ENCODE measurements around the gene ZWILCH. TPM values are rescaled to one million over a fixed set of nuclear protein-coding genes. Genes with fewer than 3 reads are reported as not detected.

ZWILCH gene
- total and polyA plus RNA-seq, 2 of the 4 experiments (the other 2 are of a cell fraction): 10.5 to 22.2 TPM

- Histone ChIP-seq H2AK5ac (ENCODE audit: low read depth, low read length) (no peak overlapping the region), H3K27me3 (ENCODE audit: control insufficient read depth, insufficient read depth, low read length) (peaks cover 32% of the 10 kb centered on the region), H3K56ac (ENCODE audit: extremely low read depth, insufficient read depth, low read length) (no peak overlapping the region), H2AK9ac (replicated peaks; ENCODE audit: low read depth, low read length, poor library complexity) (no peak overlapping the region), H3K79me1 (ENCODE audit: low read depth in 1 of 2, low read length in 2 of 2) (no peaks in the 10 kb centered on the region), H3K23ac (ENCODE audit: low read depth, low read length) (no peak overlapping the region), H3K4me1 (ENCODE audit: control insufficient read depth, insufficient read depth, low read length) (no peaks in the 10 kb centered on the region), H3K27ac (ENCODE audit: insufficient read depth, low read length) (no peak overlapping the region), H2AFZ (replicated peaks; ENCODE audit: low read length, poor library complexity) (no peak overlapping the region), H3K14ac (replicated peaks; ENCODE audit: low read depth, low read length) (no peak overlapping the region), H4K8ac (ENCODE audit: low read depth in 2 of 2, low read length in 2 of 2) (no peak overlapping the region), H4K91ac (ENCODE audit: insufficient read depth, low read depth, low read length) (no peak overlapping the region), H2BK5ac (ENCODE audit: low read depth, low read length, poor library complexity, severe bottlenecking) (no peak overlapping the region), H3K9me3 (ENCODE audit: control insufficient read depth, insufficient read depth, low read length) (no peaks in the 10 kb centered on the region), H2BK15ac (ENCODE audit: low read depth, low read length) (no peak overlapping the region), H4K5ac (ENCODE audit: low read depth, low read length) (no peak overlapping the region), H3K9me1 (ENCODE audit: insufficient read depth, low read length) (no peaks in the 10 kb centered on the region), H3K4me2 (ENCODE audit: low read depth, low read length) (no peak overlapping the region), H3K9ac (ENCODE audit: low read depth, low read length) (no peak overlapping the region), H2BK120ac (ENCODE audit: low read depth, low read length) (no peak overlapping the region), H3K18ac (ENCODE audit: low read depth, low read length) (no peak overlapping the region), H3K4me3 (ENCODE audit: insufficient read depth, low read depth, low read length) (no peak overlapping the region), H4K20me1 (ENCODE audit: insufficient read depth, low read length) (no peaks in the 10 kb centered on the region), H3K36me3 (ENCODE audit: control insufficient read depth, insufficient read depth, low read length) (no peaks in the 10 kb centered on the region), H2BK20ac (ENCODE audit: low read depth, low read length) (no peak overlapping the region), H3K4ac (ENCODE audit: low read depth, low read length) (no peak overlapping the region)
- BruUV-seq (replicated peaks): no TSS peak
- ChIA-PET CTCF (no interaction called here), POLR2A (ENCODE audit: unreplicated experiment) (no interaction called here)
- intact Hi-C loops (cut with micrococcal nuclease) (no loop called here), in situ Hi-C loops (cut with MboI; ENCODE audit: low sequenced_read_pairs) (no loop called here), dilution Hi-C loops (cut with HindIII; ENCODE audit: low sequenced_read_pairs, unreplicated experiment) (no loop called here)
- no peak for DNase-seq
- no peak for ATAC-seq (ENCODE audit: low read depth)
- no CpG with 5 or more reads among the region's 2 CpGs for WGBS, 2 experiments (ENCODE audit: extremely low coverage in 2 of 2, insufficient read length in 1 of 2)
- TF ChIP-seq USF2 (IDR thresholded peaks at IDR 0.05; ENCODE audit: low read depth, low read length) (no peak), MAZ (IDR thresholded peaks at IDR 0.05; ENCODE audit: borderline replicate concordance, low read depth, low read length) (no peak)
Measured at GRCh38 chr15:66590435-66590834, 85.3 kb downstream of the ZWILCH start.
